HG02981 (cell line): Measurements from ENCODE around the gene LTO1.

Source experiments
- ATAC-seq: cut with Tn5 transposase; IDR thresholded peaks from one replicate; pipeline ENCODE4 v1.9.1; 2021; ENCODE audit warnings: mild to moderate bottlenecking, moderate library complexity; ENCODE audit not compliant: unreplicated experiment

LTO1 gene

DNA sequence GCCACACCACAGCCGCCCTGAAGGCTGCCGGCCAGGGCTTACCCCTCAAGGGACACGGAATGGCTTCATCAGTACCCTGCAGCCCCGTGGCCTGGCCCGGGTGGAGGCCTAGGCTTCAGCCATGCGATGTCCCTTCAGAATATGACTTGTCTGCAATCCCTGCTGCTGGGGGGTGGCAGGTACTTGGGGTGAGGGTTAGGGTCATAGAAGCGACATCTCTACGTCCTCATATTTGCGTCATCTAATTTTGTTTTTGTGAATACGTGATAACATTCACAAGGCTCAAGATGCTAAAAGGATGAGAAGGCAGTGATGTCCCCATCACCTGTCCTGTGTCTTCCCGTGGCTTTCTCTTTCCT, 27.8 kb downstream of the LTO1 start:
- no peak for ATAC-seq

DNA sequence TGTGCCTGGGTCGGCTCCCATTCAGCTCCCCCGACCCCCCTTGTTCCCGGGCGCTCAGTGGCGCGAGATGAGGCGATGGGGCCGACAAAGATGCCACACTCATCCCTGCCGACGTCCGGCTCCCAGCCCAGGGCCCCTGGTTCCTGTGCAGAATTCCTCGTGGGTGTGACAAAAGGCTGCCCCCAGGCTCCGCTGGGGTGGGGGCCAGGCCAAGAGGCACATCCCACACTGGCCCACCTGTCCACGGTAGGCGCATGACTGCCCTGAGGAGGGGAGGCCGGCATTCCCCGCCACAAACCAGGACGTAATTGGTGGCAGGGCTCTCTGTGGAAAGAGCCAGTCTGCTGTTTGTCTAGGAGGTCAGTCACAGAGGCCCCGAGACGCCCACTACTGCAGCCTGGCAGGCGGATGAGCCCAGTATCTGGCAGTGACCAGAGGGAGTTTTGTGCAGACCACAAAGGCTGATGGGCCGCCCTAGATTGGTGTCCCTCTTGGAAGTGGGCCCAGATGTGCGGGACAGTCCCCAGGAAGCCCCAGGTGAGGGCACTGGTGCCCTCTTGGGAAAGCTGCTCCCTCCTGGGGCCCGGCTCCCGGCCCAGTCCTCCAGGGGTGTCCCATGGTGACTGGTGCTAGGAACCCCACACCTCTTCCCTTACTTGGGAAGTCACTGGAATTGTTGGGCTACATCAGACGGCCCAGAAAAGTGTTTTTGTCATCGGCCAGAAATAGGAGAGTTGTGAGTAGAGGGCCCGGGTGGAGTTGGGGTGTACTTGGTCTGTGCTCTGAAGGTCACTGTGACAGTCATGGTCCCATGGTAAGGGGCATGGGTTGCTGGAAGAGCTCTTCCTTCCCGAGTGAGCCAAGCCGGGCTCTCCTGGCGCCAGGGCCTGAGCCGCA, 28.4 kb downstream of the LTO1 start:
- no peak for ATAC-seq

DNA sequence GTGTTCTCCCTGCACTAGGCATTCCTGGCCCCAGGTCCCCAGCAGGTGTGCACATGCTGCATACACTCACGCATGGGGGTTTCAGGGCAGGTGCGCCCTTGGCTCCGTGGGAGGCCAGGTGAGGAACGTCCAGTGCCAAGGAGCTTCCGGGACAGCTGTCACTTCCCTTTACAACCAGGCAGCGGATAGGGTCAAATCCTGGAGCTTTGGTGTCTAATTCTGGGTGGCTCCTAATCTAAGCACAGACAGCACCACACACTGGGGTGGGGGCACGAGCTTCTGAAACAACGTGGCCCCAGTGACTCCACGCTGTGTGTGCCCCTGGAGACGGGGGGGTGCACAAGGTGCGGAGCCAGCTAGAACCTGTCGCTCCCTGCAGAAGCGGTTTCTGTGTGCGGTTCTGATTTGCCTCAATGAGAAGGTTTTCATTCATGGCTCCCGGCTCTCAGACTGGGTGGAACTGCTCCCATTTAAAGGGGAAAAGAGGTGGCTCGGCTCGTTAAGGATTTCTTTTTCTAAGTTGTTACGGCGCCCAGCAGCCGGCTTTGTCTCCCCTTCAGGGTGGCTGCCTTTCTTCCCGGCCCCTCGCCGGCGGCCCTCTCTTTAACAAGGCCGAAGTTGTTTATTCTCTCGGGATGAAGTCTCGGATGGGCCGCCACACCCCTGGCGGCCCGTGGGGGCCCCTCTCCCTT, 29.2 kb downstream of the LTO1 start:
- no peak for ATAC-seq

DNA sequence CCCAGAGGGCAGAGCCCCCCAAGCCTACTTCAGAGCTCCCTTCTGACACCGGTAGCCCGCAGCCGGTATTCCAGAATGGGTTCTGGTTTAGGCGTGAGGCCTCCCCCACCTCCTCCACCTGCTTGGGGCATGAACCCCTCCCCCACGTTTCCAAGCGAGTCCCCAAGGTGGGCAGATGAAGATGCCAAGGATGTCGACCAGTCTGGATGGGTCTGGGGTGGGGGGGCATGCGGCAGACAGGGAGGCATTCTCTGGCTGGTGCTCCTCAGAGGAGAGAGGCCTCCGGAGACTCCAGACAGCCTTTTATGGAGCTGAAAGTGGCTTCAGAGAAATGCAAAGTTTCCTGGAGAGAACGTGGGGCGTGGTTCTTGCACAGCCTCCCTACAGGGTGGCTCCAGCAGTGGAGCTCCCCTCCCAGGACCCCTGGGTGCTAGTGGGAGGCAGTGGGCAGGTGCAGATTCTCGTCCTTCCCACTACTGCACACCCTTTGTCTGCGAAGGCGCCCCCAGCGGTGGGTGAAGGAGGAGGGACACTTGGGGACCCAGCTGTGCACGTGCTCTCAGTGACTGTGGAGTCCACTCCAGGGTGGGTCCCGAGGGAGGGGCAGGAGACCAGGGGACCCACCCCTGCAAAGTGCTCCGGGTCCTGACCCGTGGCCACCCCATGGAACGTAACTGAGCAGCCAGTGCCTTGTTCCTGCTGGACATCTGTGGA, 30.0 kb downstream of the LTO1 start:
- ATAC-seq, result no peak

DNA sequence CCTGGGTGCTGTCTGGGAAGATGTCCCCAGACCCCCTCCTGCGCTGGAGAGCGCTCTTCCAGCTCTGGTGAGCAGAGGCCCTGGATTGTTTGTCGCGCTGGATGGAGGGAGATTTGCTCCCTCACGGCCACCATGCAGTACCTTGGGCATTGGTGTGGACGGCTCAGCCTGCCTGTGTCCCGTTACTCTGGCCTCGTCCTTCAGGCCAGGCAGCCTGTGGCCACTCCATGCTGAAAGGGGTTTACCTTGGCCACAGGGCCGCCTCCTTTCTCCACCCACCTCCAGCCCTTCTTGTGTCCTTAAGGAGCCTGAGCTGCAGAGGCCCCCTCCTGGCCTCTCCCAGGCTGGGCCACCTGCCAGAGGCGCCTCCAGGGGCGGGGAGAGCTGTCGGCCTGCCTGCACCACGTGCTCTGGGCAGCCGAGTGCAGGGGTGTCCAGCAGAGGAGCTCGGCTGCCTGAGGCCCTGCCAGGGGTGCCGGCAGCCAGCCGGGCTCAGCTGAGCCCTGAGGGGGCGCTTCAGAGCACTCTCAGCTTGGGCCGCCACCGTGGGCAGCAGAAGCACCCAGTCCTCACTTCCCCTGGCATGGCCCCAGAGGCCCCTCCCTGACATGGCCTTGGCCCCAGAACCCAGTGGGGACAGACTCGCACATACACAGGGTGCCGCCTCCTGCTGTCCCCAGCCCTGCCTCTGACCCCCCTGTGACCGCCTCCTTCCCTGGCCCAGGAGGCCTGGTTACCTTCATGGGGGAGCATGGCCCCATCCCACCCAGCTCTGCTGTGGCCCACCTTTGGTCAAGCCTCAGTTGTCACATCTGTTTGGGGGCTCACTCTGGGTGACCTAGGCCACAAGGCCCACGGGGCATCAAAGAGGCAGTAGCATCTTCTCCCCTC, 30.8 kb downstream of the LTO1 start:
- ATAC-seq, result no peak

DNA sequence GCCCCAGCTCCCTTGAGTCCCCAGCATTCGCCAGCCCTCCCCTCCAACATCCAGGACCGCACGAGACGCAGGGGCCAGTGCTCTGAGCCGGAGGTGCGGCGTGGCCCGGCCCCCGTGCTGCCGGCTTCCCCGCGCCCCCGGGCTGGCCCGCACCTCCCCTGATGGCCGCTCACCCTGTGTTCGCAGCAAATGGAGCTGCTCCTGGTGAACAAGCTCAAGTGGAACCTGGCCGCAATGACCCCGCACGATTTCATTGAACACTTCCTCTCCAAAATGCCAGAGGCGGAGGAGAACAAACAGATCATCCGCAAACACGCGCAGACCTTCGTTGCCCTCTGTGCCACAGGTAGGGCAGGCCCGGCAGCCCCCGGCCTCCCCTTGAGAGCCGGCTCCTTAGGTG, 31.5 kb downstream of the LTO1 start:
- no peak for ATAC-seq

DNA sequence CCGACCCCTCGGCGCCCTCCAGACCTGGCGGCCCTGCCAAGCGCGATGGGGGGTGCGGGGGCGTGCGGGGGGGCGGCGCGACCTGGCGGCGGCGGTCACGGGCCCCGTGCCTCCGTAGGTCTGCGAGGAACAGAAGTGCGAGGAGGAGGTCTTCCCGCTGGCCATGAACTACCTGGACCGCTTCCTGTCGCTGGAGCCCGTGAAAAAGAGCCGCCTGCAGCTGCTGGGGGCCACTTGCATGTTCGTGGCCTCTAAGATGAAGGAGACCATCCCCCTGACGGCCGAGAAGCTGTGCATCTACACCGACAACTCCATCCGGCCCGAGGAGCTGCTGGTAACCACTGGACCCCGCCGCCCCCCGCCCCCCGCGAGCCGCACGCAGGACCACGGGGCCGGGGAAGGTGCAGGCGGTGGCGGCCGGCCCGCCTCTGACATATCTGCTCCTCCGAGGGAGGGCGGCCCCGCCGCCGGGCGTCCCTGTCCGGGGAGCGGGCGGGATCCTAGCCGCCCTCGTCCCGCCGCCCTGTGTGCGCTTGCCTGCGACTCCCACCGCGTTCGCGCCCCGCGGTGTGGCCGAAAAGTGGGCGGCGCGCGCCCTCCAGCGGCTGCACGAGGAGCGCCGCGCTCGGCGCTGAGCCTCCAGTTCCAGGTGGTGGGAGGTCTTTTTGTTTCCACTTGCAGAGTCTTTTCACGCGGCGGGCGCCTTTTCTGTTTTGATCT, 32.1 kb downstream of the LTO1 start:
- no peak for ATAC-seq

DNA sequence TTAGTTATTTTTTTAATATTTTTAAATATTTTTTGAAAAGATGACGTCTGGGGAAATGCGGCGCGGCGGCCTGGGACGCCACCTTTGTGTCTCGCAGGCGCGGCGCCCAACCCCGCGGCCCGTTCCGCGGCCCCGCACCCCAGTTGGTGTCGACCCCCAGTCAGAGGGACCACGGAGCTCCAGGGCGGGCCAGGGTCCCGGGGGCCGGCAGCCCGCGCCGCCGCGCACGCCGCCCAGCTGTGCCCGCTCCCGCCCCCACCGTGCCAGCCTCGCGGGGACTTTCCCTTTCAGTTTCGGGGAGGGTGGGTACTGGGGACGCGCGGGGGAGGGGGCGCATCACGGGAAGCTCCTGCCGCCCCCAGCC, 32.6 kb downstream of the LTO1 start:
- no peak for ATAC-seq

DNA sequence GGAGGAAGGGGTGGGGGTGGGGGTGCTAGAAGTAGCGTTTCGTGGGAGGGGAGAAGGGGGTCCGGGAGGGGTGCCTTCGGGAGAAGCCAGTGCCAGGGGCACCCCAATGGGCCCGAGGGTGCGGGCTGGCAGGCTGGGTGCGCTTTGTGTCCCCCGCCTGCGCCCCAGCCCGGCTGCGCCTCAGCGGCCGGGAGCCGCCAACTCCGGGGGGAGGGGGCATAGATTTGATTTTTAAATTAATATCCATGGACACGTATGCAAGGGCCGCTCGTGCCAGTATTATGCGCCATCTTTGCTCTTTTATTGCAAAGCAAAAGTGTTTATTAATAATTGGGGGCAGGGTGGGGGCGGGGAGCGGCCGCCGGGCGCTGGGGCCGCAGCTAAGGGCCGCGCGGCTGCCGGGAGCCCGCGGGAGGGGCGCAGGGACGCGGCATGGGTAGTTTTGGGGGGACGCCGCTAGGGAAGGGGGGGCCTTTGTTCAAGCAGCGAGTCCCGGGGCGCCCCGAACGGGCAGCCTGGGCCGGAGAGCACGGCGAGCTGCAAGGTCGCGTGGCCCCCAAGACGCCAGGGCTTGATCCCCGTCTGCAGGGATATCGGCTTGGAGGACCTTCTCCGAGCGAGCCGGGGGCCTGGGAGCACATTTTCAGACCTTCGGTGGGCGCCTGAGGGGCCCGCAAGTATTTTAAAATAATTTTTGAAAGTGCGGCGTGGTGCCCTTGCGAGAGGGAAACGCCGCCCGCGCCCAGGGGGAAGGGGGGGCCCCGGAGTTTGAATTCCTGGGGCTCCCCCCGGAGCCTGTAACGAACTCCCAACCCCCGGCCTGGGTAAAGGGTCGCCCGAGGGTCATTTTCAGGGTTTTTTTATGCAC, 33.2 kb downstream of the LTO1 start:
- no peak for ATAC-seq

DNA sequence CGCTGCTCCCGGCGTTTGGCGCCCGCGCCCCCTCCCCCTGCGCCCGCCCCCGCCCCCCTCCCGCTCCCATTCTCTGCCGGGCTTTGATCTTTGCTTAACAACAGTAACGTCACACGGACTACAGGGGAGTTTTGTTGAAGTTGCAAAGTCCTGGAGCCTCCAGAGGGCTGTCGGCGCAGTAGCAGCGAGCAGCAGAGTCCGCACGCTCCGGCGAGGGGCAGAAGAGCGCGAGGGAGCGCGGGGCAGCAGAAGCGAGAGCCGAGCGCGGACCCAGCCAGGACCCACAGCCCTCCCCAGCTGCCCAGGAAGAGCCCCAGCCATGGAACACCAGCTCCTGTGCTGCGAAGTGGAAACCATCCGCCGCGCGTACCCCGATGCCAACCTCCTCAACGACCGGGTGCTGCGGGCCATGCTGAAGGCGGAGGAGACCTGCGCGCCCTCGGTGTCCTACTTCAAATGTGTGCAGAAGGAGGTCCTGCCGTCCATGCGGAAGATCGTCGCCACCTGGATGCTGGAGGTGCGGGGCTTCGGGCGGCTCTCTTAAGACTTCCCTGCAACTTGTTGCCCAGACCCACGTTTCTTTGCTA, 34.1 kb downstream of the LTO1 start, which contains the start of gene CCND1:
Gene CCND1, plus strand, starts transcription at position 162 of the 587 bp plus-strand sequence. Its CDS starts 158 bp downstream, at position 320.
- ATAC-seq, result no peak

DNA sequence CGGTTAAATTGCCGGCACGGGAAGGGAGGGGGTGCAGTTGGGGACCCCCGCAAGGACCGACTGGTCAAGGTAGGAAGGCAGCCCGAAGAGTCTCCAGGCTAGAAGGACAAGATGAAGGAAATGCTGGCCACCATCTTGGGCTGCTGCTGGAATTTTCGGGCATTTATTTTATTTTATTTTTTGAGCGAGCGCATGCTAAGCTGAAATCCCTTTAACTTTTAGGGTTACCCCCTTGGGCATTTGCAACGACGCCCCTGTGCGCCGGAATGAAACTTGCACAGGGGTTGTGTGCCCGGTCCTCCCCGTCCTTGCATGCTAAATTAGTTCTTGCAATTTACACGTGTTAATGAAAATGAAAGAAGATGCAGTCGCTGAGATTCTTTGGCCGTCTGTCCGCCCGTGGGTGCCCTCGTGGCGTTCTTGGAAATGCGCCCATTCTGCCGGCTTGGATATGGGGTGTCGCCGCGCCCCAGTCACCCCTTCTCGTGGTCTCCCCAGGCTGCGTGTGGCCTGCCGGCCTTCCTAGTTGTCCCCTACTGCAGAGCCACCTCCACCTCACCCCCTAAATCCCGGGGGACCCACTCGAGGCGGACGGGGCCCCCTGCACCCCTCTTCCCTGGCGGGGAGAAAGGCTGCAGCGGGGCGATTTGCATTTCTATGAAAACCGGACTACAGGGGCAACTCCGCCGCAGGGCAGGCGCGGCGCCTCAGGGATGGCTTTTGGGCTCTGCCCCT, 34.7 kb downstream of the LTO1 start:
- no peak for ATAC-seq

DNA sequence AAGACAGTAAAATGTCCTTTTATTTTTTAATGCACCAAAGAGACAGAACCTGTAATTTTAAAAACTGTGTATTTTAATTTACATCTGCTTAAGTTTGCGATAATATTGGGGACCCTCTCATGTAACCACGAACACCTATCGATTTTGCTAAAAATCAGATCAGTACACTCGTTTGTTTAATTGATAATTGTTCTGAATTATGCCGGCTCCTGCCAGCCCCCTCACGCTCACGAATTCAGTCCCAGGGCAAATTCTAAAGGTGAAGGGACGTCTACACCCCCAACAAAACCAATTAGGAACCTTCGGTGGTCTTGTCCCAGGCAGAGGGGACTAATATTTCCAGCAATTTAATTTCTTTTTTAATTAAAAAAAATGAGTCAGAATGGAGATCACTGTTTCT, 35.3 kb downstream of the LTO1 start:
- ATAC-seq, result no peak

DNA sequence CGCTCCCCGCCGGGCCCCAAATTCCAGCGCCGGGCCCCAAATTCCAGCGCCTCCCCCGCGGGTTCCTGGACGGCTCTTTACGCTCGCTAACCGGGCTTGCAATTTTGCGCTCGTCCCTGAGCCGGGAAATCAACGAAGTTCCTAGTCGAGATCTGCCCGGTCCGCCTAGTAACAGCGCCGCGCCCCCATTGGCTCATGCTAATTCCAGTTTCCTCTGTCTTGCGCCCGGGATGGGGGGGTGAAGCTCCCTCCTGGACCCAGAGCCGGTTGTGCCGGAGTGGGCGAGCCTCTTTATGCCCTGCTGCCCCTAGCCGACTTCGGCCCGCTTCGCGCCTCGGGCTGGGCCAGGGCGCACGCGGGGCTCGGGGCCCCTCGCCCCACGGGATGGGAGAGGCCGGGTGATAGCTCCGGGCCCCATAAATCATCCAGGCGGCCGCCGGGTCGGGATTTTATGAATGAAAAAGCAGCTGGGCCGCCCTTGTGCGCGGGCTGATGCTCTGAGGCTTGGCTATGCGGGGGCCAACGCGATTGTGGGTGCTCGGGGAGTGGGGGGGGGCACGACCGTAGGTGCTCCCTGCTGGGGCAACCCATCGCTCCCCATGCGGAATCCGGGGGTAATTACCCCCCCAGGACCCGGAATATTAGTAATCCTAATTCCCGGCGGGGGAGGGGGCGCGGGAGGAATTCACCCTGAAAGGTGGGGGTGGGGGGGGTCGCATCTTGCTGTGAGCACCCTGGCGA, 36.0 kb downstream of the LTO1 start:
- ATAC-seq, result no peak

DNA sequence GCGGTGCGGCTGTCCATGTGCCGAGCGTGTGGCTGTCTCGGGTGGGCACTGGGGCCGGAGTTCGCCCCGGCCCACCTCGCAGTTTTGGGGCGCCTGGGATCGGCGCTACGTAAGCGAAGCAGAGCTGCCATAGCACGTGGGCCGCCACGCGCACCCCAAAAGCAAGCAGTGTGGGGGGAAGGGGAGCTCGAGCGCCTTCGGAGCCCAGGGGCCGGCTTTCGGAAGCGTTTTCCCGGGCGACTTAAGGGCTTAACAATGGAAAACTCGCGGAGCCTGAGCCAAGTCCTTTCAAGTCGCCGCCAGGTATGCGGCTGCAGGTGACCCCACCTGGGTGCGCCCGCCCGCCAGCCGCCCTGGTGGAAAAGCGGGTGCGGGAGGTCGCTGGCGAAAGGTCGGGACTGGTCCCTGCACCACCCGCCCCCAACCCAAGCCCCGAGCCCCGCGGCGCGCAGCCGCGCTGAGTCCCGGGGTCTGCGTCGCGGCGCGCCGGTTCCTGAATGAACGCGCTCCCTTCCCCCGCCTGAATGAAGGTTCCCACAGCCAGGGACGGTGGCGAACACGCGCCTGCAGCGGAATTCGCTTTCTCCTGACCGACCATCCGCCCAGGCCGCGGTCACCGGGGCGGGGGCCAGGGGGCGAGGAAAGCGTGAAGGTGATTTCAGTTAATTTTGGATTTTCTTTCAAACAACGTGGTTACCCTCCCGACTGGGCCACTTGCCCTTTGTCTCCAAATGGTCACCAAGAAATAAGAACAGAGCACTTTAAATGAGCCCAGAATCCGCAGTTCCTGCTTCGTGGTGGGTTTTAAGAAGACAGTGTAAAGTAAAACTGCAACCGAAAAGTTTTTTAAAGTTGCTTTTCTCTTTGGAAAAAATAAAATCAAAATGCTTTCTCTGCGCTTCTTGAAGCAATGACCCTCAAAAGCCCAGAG, 36.9 kb downstream of the LTO1 start:
- no peak for ATAC-seq

DNA sequence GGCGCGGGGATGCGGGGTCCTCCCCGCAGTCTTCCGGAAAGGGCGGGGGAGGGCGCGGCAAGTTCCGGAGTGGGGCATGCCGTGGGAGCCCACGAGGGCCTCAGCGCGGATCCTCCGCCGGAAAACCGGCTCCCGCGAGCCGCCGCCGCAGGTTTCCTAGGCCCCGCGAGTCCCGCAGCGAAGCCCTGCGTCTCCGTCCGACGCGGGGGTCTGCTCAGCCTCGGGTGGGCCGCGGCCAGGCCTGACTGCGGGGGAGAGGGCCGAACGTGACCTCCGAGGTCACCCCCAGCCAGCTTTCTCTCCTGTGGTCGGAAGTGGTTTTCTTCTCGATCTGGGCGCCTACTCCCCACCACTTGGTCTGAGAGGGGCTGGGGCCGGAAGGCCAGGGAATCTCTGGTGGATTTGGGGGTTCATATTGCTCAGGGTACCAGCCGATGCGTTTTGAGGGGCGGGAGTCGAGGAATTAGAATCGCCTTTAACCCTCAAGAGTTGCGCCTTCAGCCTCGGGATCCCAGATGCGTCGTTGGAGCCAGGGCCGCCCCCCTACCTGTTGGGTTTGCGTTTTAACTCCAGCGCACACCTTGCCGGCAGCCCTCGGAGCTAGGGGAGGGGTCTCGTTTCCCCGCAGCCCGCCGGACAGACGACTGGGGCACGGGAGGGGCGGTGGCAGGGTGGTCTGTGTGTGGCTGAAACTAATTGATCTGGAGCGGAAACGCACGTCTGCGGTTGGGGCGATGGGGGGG, 37.8 kb downstream of the LTO1 start:
- no peak for ATAC-seq
